NCI-H1417 (cell line): ENCODE data around the gene TMEM184B.
A peak's percentile ranks its signal among the peaks of the same experiment; 100 is the strongest.

Source experiments
- DNase-seq, 3 experiments: peaks; one replicate each; lab custom pipeline; 2025; lab: John Stamatoyannopoulos, UW

TMEM184B gene

DNA sequence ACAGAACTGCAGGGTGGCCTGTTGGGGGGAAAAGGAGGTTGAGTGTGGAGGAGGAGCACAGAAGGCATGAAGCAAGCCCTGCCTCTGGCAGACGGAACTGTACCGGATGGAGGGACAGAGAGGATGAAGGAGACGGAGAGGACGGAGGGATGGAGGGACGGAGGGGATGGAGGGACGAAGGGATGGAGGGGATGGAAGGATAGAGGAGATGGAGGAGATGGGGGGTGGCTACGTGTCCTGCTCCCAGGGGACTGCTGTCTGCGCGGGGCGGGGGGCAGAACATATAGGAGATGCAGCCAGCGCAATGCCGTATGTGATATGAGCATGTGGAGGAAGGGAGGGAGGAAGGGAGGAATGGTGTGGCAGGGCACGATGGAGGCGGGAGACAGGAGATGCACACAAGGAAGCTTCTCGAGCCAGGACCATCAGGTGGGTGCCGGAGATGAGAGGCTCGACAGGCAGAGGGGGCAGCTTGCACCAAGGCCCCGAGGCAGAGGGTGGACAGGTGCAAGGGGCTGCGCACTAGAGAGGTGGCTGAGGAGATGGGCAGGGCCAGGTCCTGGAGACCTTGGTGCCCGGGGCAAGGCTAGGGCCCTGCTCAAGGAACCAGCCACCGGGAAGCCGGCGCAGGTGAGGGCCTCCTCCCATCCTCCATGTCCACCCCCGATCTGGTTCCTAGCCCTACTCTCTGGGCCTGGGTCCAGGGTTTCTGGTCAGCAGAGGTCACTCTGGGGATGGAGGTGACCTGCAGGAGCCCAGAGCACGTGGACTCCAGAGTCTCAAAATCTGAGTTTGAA lies 45.8 kb downstream of the TMEM184B start:
- no peak for DNase-seq

DNA sequence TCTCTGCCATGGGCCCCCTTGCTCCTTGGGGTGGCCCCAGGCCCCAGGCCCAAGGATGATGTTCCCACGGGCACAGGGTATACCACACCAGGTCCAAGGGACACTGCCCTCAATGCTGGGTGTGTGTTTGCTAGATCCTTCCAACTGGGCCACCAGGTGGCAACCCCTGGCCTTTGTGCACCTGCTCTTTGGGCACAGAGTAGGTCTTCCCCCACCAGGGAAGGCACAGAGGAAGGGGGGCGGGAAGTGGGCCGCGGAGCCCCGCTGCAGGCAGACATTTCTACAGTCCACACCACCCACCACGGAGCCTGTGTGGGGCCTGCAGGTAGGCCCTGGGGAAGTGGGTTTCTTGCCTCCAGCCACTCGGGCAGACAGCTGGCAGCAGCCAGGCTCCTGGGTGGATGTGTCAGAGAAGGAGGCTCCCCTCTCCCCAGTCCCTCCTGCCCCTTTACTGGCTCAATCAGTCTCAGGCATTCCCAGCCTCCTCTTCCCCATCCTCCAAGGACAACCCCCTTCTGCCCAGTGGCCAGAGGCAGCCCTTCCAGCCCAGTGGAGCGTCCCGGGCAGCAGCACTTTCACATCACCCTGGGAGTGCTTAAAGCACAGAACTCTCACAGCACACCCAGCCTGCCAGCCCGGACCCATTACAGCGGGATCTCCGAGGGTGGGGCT lies 49.4 kb downstream of the TMEM184B start:
- DNase-seq = peak in 1 of 3 experiments; percentile 5

DNA sequence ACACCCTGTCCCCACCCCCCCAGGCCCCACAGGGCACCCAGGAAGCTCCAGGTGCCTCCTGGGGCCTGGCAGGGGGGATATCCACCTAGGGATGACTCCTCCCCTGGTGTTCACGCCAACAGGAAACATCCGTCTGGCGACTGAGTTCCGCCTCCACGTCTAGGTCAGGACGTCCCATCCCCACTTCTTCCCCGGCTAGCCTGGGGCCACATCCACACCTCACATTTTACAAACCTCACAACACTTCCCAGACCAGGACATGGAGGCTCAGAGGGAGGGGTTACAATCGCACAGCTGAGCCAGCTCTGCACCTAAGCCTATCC lies 50.1 kb downstream of the TMEM184B start:
- no peak for DNase-seq

DNA sequence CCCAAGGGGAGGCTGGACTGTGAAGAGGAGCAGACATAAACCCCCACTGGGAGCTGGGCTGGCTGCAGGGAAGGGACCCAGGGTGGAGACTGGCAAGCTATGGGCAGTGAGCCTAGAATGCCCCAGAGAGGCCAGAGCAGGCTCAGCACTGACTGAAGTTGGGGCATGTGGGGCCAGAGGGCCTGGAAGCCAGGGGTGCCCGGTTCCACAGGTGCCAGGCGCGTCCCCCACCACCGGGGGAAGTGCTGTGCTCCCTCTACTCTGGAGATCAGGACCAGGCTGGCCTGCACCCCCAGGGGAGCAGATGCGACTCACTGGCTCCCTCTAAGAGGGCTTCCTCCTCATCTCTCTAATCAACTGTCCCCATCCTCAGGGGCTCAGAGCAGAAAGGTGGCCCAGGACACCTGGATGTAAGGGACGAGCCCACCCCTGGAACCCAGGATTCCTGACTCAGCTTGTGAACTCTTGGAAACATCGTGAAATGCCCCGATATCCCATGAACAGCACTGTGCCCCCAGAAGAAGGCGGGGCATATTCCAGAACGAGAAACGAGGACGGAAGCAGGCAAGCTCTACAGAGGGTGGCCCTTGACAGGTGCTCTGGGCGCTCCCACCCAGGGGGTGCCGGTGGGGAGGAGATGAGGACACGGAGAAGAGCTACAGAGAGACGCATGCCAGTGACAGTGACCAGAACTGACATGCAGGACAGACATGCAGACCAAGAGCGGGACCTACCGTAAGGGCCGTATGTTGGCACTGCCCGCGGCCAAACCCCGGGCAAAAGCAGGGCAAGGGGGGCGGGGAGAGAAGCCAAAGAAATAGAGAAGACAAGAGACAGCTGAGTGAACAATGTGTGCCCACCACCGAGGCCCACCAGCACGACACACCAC lies 50.7 kb downstream of the TMEM184B start:
- DNase-seq = no peak

DNA sequence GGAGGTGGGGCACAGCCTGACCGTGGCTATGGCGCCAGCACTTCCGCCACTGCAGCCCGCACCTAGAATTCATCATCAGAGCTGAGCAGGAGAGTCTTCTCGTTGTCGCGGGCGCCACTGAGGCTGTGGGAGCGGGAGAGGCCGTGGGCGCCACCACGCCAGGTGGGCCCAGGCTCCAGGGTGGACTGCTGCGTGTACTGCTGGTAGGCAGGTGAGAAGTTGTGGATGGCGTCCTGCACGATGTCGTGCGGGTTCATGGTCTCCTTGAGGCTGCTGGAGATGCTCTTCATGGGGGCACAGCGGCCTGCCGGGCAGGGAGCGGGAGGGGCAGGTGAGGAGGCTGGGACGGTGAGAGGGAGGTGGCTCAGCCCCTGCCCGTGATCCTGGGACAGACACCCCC lies 51.4 kb downstream of the TMEM184B start:
- no peak for DNase-seq

DNA sequence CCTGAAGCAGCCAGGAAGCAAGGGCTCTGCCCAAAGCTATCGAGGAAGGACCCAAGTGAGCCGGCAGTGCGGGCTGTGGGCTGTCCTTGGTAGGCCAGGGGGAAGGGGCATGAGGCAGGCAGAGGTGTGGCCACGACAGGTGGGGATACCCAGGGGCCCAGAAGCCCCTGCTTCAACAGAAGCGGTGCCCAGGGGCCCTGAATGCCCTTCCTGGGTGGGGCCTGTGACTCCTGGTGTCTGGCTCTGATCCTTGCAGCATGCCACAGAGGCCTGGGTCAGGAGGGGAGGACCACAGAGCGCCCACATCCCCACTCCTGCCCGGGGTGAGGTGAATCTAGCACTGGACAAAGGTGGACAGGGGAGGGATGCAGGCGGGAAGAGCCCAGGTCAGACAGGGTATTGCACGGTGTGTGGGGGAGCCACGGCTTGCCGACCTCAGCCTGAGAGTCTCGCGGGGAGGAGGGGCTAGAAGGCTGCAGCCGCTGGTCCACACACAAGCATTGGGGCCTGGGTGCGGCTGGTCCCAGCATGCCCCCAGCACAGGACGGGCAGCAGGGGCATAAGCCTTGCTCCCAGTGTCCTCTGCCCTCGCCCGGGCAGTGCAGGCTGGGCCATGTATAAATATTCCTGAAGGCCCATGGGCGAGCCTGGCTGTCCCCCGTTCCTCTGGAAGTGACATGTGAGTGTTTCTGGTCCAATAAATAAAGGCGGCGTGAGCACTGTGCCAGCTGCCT lies 52.0 kb downstream of the TMEM184B start:
- no peak for DNase-seq

DNA sequence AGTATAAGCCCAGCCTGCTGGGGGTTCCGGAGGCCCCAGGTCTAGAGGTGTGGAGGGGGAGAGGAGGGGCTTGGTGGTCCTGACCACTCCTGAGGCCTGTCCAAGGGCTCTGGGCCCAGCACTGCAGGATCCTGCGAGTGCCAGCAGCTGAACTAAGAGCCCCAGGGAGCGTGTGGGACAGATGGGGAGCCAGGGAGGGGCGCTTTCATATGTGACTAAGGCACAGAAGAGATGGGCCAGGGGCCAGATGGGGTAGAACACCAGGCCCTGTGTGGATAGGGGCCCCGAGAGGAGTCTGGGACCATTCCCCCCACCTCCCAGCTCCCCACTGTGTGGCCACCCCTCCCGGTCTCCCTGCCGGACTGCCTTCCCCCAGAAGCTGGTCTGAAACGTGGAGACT lies 52.6 kb downstream of the TMEM184B start:
- DNase-seq = no peak

DNA sequence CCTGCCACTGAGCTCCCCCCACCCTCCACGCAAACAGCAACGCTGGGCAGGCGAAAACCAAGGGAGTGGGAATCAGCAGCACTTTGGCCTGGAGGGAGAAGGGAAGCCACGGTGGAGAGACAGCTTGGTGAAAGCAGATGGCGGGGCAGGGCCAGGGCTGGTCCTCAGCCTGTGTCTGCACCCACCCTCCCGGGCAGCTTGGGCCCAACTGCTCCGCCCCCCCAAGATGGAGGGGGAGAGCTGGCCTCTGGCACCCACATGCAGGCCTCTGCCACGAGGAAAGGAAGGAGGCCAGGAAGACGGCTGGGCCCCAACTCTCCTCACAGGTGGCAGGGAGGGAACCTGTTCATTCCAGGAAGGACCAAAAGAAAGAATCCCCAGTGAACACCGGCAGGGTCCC lies 53.2 kb downstream of the TMEM184B start:
- DNase-seq = no peak

DNA sequence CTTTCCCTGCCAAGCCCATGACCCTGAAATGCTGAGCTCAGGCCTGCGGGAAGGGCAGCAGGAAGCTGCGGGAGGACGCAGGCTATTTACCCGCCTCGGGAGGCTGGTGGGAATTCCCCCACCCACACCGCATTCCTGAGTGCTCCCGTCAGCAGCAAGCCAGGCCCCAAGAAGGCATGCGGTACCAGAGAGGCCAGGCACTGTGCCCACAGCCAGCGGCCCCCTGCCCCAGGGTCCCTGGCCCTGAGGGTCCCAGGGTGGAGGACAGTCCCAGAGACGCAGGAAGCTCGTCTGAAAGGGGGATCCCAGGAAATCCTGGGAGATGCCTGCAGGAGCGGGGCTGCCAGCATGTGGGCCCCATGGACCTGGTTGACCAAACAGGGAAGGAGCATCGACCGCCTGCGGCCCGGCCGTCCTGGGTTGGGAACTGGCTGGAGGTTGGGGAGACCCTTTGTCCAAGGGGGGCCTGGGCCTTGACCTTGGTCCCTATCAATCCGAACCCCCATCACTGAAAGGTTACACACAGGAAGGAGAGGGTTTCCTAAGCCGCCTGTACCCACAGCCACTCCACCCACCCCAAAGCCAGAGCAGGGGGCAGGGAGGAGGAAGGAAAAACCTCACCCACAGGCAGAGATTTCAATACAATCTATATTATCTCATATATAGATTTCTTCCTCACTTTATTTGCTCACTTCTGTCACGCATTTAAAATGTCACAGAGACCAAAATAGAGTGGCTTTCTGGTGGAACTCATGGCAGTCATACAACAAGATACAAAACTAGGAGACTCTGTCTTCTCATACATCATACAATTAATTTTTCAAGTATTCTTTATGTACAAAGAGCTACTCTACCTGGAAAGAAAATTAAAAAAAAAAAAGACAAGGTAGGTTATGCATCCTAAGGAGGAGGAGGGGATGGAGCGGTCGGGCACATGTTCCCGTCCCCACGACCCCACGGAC lies 53.9 kb downstream of the TMEM184B start:
- DNase-seq = no peak

DNA sequence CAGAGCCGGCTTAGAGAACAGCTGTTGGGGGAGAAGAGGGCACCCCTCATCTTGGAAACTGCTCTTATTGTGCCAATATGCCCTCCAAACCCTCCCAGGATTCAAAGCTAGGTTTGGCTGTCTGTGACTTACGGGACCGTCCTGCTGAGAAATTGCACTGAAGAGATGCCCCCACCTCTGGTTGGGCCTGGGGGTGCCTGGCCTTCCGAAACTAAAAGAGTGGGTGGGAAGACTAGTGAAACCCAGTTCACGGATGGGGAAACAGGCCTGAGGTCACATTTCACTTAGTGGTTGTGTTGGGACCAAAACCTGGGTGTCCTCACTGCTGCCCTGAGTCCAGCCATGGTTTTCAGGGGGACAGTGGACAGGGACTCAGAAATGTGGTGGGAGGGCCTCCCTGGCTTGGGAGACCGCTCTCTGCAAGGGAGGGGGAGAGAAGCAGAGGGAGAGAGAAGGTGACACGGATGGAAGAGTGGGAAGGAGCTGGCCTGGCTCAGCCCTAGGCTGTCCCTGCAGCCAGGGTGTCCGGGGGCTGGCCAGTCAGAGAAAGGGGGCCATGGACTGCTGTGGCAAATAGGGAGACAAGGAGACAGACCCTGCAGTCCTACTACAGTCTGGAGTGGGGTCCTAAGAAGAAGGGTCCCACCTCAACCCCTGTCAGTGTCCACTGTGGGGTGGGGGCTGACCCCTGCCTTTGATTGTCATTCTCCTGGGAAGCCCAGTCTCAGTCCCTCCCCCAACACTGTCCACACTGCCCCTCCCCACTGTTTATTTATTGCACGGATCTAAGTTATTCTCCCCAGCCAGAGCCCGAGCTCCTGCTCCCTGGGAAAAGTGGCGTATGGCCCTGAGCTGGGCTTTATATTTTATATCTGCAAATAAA lies 57.4 kb downstream of the TMEM184B start:
- no peak for DNase-seq

DNA sequence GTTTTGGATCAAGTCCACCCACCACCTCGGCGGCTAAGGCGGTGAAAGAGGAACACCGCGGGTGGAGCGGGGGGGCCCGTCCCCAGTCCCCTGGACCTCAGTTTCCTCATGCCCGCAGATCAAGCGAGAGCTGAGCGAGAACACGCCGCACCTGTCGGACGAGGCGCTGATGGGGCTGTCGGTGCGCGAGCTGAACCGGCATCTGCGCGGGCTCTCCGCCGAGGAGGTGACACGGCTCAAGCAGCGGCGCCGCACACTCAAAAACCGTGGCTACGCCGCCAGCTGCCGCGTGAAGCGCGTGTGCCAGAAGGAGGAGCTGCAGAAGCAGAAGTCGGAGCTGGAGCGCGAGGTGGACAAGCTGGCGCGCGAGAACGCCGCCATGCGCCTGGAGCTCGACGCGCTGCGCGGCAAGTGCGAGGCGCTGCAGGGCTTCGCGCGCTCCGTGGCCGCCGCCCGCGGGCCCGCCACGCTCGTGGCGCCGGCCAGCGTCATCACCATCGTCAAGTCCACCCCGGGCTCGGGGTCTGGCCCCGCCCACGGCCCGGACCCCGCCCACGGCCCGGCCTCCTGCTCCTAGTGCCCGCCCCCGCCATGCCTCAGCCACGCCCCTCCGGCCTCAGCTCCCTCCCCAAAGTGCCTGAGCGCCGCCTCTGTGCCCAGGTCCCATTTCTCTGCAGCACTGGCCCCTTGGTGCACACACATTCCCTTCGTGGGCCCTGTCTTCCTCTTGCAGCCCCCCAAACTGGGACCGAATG lies 58.3 kb downstream of the TMEM184B start:
- DNase-seq = peak in 1 of 3 experiments; percentile 65

DNA sequence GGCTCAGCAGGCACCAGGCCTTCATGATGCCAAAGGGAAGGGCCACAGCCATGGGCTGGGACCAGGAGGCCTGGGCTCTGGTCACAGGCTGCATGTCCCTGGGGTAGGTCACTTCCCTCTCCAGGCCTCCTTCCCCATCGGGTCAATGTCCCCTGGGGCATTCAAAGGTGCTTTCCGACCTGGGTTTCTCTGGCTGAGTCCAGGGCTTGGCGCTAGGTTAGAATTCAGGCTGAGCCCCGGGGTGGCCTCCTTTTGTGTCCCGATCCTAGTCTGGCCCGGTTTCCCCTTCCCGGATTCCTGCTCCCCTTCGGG lies 58.9 kb downstream of the TMEM184B start:
- DNase-seq = no peak

DNA sequence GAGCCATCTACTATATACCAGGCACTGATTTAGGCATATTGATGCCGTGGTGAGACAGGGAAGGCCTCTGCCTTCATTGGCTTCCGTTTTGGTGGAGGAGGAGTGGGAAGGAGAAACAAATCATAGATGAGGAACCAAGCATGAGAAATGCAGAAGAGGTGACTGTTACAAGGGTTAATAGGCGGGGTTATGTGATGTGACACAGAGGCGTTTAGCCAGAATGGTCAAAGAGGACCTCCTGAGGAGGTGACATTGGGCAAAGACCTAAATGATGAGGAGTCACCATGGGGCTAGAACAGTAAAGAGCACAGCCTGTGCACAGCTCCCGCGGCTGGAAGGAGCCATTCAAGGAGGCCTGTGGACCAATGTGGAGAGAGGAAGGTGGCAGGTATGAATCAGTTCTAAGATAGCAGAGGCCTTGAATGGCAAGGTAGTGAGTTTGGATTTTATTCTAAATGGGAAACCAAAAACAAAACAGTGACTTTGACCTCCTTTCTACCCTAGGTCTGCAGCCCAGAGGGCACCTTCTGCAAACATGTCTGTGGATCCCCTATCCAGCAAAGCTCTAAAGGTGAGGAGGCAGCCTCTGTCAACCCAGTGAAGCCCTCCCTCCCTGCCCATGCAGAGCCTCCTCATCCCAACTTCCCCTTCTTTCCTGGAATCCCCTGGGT lies 59.4 kb downstream of the TMEM184B start:
- no peak for DNase-seq

DNA sequence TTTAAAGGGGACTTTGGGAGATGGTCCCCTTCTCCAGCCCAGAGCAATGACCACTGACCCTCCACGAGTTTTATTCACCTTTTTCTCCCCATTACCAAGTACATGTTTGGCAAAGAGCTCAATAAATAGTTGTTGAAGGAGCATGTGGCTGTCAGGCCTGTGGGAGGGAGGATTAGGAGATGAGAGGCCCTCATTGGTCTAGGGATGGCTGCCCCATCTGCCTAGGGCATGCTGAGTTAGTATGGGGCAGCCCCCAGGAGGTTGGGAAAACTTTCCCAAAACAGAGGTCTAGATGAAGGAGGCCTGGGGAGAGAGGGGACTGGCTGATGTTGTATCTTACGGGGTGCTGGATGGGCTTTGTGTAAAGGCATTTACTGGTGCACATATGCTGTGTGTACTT lies 60.4 kb downstream of the TMEM184B start:
- DNase-seq = no peak

DNA sequence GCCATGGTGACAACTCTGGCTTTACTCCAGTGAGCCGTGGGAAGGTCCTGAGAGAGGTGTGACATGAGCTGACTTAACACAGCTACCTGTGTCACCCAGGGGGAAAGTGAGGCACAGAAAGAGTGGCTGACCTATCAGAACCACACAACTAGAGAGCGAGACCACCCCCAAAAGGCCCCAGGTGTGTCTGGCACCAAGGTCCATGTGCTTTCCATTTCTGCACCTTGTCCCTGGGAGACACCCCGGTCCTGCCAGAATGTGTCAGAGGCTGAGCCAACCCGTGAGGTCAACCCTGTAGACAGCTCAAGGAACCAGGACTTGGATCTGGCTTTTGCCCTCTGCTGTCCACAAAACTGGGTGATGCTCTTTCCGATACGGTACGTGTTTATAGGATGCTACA lies 61.3 kb downstream of the TMEM184B start:
- DNase-seq = no peak

DNA sequence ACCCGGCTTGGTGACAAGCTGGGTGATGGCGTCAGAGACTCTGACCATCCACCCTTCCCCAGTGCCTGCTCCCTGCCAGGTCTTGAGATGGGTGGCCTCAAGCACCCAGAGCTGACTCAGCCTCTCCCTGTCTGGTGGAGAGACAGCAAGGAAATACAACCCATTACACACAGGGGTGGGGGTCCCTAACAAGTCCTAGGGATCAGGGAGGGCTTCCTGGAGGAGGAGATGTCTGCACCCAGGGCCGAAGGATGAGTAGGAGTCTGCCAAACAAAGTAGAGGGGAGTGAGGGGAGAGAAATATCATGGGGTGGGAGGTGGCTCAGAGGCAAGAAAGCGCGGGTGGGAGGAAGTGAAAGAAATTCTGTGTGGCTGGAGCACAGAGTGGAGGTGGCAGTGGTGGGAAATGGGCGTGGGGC lies 64.2 kb downstream of the TMEM184B start:
- DNase-seq = no peak

DNA sequence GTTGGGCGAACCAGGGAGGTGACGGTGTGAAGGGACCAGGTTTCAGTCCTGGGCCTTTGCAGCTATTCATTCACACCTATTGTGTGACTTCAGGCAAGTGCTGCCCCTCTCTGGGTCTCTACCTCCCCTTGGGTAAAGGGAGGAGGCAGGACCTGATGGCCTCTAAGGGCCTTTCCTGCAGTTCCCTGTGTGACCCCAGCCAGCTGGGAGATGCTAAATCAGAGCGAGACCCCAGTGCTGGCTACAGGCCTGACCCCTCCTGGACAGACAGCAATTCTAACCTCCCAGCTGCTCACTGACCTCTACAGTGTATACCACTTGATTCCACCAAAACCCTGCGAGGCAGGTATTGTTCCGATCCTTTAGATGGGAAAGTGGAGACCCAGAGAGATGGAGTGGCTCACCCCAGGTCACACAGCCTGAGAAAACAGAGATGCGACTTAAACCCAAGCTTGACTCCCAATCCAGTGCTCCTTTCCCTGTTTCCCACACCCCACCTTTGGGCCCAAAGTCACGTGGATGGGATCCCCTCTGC lies 64.8 kb downstream of the TMEM184B start:
- DNase-seq = no peak
